ENCODE measurements around the gene PC.

- TF ChIP-seq CTCF (IDR thresholded peaks at IDR 0.05) (no peak), POLR2A (IDR thresholded peaks at IDR 0.05) (no peak)
Observed at GRCh38 chr11:67002921-67003411, 44.8 kb upstream of the PC start.
